Activated T-helper 9 cell treated with anti-CD3 and anti-CD28 coated beads, Interleukin-2, amount 50 U/mL, for 16 hours (primary cell): ENCODE data around the gene DNMBP.
"Not testable (repeated sequence)": the region's sequence is repeated elsewhere in the genome, so short reads cannot be mapped to it uniquely, and the experiment has no call there.

Experiments used
- DNase-seq: peaks from one replicate; pipeline ENCODE4 v3.0.0-alpha.2; 2020; ENCODE audit warnings: low read depth

The DNMBP gene

DNA sequence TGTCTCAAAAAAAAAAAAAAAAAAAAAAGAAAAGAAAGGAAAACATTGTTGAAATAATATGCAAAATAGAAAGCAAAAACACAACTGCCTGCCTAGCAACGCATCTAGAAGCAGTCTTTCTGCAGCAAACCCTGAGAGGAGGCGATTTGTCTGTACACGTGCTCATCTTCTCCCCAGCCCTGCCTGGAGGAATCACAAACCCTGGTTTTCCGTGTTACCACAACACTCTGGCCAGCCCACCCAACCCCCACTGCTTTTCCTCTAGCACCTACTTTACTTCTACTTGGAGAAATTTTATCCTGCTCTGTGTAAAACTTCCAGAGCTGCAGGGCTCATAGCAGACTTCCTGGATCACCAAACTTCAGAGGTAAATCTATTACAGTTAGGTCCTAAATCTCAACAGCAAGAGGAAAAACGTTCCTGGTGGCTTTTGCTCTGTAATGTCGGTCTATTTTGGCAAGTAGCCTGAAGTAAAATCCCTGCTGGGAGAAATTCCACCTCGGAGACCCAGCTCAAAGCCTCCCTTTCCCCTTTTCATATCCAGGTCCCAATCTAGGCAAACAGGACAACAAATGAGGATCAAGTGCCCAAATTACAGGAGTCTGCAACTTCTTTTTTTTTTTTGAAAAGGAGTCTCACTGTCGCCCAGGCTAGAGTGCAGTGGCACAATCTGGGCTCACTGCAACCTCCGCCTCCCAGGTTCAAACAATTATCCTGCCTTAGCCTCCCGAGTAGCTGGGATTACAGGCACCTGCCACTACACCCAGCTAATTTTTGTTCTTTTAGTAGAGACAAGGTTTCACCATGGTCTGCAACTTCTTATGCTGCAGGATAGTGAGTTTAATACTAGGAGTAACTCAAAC is 91.6 kb downstream of the DNMBP start:
- no peak for DNase-seq

DNA sequence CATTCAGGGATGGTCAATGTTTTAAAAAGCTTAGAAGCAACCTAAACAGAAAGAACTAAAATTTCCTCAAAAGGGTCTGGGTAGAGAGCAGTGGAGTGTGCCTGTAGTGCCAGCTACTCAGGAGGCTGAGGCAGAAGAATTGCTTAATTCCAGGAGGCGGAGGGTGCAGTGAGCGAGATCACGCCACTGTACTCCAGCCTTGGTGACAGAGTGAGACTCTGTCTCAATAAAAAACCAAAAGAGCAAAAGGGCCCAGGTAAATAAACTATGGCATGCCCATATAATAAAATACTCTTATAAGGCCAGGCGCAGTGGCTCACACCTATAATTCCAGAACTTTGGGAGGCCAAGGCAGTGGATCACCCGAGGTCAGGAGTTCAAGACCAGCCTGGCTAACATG is 93.0 kb downstream of the DNMBP start:
- DNase-seq: no peak

DNA sequence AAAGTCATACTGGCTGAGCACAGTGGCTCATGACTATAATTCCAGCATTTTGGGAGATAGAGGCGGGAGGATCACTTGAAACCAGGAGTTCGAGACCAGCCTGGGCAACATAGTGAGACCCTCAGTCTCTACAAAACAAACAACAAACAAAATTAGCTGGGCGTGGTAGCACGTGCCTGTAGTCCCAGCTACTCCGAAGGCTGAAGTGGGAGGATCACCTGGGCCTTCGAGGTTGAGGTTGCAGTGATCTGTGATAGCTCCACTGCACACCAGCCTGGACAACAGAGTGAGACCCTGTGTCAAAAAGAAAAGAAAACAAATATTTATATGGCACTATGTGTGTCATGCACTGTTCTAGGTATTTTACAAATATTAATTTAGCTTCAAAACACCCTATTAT is 94.3 kb downstream of the DNMBP start:
- DNase-seq: no peak

DNA sequence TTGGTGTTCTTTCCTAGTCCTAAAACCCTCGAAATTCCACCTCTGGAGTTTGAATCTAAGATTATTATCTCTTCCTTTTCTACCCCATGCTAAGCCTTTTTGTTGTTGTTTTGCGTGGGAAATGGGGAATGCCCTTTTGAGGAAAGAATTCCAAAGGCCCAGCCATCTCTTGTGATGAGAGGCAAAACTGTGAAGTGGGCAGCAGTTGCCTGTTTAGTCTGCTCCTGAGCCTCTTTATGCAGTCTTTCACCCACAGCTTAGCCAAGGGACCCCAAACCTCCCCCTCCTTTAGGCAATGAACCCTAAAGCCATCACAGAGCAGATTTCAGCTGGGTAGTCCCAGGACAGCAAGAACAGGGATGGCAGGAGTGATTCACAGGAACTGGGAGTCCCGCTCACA is 95.5 kb downstream of the DNMBP start:
- no peak for DNase-seq

DNA sequence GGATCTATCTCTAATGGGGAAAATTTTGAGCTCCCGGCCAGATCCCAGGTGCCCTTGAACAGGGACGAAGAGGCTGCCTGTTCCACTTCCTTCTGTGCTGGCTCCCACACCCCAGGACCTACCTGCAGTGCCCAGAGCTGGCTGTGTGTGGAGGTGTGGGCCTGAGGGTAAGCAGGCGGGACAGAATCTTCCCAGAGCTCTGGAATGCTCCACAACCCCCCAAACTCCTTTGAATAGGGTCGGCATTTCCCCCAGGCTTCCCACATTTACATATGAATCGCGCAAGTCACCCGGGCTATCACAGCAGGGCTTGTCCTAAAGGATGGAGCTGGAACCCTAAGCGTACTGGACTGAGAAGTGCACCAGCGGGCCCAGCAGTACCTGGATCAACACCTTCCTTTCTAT is 95.9 kb downstream of the DNMBP start:
- no peak for DNase-seq

DNA sequence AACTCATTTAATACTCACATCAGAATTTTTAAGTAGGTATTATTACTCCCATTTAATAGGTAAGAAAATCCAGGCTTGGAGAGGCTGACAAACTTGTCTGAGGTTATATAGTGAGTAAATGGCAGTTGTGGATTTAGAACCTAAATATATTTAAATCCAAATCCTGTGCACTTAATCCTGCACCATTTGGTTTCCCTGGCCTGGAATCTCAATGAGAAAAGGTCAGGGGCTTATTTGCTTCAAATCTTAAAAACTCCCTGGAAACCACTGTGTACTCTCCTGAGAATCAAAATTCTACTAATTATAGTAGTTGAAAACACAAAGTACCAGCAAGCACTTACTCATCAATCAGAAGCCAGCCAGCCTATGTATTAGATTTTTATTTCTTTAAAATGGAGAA is 97.7 kb downstream of the DNMBP start:
- no peak for DNase-seq

DNA sequence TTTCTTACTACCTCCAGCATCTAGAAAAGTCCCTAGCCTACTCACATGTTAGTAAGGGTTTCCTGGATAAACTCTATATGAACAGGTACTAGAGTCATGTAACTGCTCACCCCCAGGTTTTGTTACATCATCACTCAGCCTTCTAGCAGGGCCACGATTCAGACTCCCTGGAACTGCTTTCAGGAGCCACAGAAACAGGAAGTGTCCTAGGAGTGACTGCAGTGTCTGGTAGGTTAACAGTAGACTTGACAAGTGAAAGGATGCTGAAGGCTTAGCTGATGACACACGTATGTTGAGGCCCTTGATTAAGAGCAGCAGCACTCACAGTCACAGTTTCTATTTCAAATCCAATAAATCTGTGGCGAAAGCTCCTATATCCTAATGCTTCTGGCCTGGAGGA is 101.2 kb downstream of the DNMBP start:
- no peak for DNase-seq

DNA sequence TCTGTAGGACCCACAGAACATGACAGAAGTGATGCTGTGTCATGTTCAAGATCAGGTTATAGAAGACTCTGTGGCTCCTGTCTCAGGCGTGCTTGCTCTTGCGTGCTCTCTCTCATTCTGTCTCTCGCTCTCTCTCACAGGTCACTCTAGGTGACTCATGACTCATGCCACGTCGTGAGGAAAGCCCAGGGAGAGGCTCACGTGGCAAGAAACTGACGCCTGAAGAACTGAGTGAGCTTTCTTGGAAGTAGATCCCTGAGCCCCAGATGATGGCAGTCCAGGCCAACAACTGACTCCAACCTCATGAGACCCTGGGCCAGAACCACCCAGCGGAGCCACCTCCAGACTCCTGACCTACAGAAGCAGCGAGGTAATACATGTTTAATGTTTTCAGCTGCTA is 103.3 kb downstream of the DNMBP start:
- no peak for DNase-seq

DNA sequence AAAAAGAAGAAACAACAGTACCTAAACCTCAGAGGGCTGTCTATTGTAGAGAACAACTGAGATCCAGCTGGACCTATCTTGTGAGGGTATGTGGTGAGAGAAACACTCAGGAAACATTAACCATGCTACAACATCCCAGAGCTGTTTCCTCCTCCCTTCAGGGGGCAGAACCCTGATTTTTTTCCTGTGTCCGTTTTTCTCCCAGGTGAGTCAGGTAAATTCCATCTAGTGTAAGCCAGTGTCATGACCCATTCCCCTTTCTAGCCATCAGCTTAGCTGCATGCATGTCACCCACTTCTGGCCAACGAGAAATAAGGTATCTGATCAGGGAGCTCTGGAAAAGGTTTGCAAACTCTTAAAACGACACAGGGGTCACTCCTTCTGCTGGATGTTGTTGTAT is 103.8 kb downstream of the DNMBP start:
- no peak for DNase-seq

DNA sequence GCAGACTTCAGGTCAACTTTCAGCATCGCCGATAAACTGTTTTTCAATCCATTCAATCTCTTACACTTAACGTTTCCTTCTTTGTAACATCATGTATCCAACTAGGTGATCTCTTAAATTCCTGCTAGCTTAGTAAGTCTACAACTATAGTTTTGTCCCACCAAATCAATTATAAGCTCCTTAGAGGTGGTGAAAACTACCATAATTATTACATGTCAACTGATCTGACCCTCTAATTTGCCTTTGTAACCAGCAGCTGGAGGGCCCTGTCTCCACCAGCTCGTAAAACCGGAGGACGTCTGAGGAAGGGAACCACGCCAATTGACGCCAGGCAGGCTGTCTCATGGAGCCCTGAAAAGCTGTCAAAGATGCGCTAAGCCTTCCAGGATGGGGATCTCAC is 113.9 kb downstream of the DNMBP start:
- no peak for DNase-seq

DNA sequence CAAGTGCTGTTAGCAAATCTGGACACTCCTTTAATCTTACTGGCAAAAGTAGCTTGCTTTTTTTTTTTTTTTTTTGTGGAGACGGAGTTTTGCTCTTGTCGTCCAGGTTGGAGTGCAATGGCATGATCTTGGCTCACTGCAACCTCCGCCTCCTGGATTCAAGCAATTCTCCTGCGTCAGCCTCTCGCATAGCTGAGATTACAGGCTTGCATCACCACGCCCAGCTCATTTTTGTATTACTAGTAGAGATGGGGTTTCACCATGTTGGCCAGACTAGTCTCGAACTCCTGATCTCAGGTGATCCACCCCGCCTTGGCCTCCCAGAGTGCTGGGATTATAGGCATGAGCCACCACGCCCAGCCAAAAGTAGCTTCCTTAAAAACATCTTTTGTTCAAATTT is 114.7 kb downstream of the DNMBP start:
- DNase-seq: not testable (repeated sequence)

DNA sequence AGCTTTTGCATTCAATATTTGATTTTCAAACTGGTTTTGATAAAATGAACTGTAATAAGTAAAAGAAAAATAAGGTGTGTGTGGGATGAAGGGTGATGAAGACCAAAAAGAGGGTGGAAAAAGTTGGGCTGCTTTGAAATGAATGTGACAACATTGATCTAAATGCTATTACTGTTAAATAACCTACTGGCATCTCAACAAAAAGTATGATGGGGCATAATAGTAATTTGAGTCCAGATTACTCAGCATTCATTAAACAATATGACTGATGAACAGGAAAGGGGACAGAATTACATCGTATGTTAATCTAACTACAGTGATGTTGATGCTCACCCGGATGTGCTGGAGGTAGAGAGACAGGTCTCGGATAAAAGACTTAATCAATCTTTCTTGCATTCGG is 115.1 kb downstream of the DNMBP start:
- DNase-seq: no peak

DNA sequence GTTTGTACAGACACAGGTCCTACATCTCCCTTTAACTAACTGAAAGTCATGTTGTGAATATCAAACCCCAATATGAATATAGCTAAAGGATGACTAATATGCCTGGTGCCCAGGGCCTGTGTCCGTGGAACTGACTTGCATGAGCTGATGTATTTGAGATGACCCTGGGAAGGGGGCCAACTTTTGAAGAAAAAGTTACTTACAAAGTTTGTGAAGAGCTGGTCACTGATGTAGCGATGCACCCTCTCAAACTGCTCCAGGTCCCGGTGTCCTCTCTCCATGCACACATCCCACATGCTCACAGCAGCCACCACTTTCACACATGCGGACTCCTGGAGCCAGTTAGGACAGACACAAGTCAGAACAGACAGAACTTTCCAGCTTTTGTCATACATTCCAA is 121.1 kb downstream of the DNMBP start:
- DNase-seq: no peak

DNA sequence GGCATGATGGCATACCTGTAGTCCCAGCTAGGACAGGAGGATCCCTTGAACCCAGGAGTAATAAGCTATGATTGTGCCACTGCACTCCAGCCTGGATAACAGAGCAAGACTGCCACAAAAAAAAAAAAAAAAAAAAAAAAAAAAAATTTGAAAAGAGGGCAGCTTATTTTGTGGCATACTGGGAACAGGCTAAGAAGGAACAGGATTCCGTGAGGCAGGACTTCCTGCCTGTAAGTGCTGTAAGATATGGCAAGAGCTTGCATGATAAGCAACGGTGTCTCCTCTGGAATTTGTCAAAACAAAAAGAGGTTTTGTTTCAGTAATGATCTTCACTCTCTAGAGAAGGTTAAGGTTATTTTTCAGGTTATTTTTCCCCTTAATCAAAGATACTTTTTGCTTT is 126.2 kb downstream of the DNMBP start:
- no peak for DNase-seq

DNA sequence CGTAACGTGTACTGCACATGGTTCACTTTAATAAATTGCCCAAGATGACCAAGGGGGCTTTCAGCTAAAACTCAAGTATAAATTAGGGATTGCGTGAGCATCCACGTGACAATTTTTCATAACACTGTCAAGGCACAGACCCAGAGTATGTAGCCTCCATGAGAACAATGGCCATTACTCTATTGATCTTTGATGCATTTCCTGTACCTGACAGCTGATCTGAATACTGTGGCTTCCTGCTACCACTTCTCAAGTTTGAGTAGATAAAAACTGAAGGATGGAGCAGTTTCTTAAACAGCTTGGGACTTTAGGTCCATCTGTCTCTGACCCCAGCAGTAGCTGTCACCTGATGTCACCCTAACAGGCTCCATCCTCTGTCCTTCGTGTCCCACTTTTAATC is 128.4 kb downstream of the DNMBP start:
- DNase-seq: no peak

DNA sequence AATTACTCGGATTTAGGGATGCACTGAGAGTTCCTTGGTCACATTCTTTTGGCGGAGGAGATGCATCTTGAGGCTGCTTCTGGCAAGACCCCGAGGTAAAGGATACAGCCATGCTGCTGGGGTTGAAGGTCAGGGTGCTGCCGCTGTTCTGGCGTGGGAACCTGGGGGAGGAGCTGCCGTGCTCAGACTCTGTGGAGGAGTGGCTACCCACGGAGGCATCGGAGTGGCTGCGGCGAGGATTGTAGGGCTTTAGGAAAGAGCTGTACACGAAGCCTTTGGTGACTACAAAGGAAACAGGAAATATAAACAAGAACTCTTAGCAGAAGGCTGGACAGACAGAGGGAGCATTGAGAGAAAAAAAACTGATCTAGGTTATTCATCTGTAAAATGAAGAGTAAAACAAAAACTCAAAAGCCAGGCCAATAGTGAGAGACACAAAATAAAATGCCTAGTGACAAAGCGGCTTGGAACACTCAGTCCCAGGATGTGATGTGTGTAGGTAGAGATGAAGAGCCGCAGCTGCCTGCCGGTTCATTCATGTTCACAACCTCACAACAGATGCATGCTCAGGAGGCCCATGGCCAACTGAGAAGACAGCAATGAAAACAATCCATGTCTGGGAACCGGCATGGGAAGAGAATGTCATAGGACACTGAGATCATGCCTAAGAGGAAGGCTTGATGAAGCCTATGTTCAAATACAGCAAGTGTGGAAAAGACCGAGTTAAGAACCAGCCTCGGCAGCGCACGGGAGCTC is 129.5 kb downstream of the DNMBP start:
- no peak for DNase-seq

DNA sequence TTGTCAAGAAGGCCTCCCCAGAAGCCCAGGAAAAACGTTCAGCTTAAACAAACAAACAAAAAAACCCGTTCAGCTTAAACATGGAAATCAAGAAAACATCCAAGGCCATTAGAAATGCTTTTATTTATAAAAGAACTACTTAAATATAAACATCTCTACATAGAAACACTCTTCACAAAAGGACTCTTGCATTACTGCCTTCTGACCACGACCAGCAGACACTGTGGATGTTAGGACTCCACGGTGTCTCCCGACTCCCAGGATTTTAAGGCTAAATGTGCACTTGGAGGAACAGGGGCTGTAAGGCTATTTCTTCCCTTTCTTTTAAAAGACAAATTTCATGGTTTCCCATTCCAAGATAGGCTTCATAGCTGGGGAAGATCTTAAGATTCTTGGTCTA is 134.3 kb downstream of the DNMBP start:
- no peak for DNase-seq

DNA sequence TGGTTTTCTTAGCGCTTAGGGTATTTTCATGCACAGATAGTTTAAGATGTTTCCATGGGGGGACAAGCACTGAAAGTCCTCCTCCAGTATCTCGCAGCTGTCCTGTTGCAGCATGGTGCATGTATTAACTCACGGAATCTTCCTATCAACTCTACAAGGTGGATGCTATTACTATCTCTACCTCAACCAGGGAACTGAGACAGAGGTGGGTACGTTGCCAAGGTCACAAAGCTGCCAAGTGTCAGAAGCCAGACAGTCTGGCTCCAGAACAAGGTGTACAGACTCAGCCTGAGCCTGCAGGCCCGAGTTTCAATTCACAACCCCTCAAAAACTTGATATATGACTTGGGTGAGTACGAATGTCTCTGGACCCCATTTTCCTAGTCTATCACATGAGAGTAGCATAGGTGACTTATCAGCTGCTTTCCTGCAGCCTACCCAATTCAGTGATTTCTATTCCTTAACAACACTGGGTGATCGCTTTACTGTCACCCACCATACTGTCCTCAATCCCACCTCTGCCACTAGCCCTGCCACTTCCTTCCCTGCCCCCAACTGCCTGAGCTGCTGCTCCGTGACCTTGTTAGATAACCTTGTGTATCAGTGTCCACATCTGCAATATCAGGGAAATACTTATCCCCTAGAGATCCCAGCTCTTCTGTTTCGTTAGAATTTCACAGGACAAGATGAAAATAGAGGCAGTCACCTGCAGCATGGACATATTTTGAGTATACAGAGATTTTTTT is 135.2 kb downstream of the DNMBP start:
- no peak for DNase-seq

DNA sequence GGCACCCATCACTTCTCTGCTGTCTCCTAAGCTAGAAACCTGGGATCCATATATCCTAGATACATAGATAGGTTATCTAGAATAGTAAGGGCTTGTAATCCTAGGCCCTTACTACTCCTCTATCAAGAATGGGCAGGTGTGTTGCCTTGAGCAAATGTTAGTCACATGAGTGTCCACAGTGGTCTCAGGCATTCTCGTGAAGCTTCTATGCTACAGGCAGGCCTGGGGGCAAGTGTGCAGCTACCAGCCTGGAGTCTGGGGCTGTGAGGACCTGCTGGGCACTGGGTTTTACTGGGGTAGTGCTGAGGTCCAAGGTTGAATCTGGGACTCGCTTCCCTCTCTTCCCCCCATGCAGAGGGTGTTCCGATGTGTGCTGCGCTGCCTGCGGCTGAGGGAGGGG is 135.9 kb downstream of the DNMBP start:
- no peak for DNase-seq

DNA sequence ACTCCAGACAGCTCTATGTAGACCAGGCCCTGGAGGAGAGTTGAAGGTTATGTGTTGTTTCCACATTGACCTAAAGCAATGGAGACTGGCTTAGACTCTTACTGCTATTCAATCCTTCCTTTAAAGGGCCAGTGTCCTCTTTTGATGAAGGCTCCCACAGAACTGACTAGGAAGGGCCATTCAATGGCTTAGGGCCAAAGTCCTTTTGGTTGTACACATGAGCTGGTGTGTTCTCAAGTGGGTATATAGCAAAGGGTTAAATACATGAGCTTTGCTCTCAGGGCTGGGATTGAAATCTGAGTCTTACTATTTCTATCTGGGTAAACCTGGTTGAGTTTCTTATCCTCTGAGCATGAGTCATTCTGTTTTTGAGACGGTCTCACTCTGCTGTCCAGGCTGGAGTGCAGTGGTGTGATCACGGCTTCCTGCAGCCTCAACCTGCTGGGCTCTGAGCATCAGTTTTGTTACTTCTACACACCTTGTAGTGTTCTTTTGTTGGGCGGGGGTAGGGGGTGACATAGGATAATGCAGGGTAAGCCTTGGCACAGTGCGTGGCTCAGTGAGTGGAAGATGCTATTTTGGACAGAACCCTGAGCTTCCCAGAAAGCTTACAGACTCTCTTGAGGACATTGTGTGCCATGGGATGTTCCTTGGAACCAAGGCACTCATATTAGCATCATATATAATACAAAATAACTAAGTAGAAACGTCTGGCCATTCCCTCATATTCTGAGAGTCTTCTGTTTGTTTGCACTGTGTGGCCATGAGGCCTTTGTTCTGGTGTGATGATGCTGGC is 137.2 kb downstream of the DNMBP start:
- no peak for DNase-seq

DNA sequence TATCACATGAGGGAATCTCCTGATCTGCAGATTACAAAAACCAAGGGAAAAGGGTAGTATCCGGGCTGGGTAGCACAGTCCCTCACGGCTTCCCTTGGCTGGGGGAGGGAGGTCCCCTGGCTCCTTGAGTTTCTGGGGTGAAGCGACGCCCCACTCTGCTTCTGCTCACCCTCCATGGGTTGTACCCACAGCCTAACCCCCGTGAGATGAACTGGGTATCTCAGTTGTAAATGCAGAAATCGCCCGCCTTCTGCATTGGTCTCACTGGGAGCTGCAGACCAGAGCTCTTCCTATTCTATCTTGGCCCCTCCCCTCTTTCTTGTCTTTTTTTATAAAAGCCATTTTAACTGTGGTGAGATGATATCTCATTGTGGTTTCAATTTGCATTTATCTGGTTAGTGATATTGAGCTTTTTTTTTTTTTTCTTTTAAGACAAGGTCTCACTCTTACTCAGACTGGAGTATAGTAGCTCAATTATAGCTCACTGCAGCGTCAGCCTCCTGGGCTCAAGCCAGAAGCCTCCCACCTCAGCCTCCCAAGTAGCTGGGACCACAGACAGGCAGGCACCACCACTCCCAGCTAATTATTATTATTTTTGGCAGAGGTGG is 139.5 kb downstream of the DNMBP start:
- DNase-seq: peak; percentile 7
